GM18498 (cell line): Measurements from ENCODE around the gene CA12.
"Not testable (repeated sequence)": the region's sequence is repeated elsewhere in the genome, so short reads cannot be mapped to it uniquely, and the experiment has no call there.

ENCODE experiments used
- ATAC-seq: cut with Tn5 transposase; IDR thresholded peaks from one replicate; pipeline ENCODE4 v1.9.1; 2021; ENCODE audit warnings: mild to moderate bottlenecking, moderate library complexity; ENCODE audit not compliant: unreplicated experiment

The CA12 gene

GRCh38 chr15:63339836-63340235, 41.8 kb downstream of the CA12 start:
- ATAC-seq = no peak

- ATAC-seq = no peak
These were observed 42.5 kb downstream of the CA12 start for GRCh38 chr15:63339006-63339766.

DNA sequence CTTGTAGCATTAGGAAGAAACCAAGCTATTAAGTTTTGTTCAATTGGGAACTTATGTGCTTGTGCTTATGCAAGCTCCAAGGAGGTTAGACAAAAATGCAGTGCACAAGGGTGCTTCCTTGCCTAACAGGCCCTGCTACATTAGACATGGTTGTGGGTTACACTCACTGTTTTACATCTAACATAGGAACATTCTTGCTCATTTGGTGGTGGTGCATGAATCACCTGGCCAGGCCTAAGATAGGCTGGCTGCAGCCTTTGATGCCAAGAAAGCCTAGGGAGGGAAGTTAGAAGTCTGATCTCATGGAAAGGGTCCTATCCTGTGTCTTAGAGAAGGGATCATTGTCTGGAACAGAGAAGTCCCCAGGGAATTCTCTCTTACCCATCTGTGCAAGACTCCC, 43.5 kb downstream of the CA12 start:
- ATAC-seq = no peak

- no peak for ATAC-seq
These were observed 44.6 kb downstream of the CA12 start for GRCh38 chr15:63337046-63337445.

GRCh38 chr15:63335543-63336240, 46.0 kb downstream of the CA12 start:
- ATAC-seq = no peak

DNA sequence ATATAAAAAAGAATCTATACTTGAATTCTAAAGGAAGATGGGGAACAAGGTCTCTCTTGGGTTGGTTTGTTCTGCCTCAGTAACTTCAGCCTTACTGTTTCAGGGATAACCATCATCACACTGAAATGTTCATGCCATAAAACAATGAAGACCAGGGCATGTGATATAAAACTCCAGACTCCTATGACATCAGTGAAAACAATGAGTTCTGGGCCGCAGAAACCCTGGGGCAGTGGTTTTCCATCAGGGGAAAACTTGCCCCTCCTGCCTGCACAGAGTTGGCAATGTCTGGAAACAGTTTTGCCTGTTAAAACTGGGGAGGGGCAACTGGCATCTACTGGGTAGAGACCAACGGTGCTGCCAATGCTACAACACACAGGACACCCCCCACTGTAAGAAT, 46.8 kb downstream of the CA12 start:
- no peak for ATAC-seq

DNA sequence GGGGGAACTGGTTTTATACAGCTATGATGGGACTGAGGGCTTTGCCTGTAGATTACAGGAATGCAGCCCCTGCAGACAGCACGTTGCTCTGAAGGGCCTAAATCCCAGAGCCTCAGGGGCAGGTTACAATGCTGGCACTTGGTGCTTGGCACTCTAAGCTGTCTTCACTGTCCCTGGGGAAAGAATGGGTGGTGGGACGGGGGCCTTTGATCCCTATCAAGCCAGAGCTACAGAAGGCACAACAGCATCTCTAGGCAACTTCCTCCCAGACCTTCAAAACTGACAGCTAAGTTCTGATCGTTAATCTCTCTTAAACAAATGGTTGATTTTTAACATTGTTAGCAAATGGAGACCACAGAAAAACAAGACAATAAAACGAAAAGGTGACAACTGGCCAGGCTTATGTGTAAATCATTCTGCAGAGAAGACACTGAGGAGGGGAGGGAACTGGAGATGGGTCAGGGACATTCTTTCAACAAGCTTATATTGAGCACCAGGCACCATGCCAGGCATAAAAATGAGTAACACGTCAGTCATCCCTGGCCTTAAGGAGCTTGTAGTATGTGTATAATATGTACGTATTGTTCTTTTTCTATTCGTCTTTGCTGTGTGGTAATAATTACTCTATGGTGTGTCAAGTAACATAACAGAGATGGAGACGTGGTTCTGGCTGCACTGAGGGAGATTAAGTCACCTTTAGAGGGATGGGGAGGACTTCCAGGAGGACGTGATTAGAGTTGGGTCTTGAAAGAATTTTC, 49.1 kb downstream of the CA12 start:
- no peak for ATAC-seq

DNA sequence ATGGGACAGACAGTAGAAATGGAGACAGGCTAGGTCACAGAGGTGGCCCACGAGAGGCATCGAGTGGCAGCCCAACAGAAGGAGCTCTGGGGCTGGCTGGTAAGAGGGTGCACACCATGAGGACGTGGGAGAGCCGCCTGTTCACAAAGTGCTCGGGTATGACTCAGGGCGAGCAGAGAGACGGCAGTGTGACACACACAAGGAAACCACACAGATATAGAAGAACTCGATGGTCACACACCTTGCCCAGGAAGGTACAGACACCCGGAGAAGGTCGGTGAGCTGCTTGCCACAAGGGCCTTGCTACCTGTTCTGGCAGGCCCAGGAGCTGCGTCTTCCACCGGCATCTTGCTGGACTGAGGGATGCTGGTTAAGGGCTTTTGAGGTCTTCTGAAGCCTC, 50.2 kb downstream of the CA12 start:
- no peak for ATAC-seq

GRCh38 chr15:63330926-63331325, 50.7 kb downstream of the CA12 start:
- ATAC-seq = no peak

DNA sequence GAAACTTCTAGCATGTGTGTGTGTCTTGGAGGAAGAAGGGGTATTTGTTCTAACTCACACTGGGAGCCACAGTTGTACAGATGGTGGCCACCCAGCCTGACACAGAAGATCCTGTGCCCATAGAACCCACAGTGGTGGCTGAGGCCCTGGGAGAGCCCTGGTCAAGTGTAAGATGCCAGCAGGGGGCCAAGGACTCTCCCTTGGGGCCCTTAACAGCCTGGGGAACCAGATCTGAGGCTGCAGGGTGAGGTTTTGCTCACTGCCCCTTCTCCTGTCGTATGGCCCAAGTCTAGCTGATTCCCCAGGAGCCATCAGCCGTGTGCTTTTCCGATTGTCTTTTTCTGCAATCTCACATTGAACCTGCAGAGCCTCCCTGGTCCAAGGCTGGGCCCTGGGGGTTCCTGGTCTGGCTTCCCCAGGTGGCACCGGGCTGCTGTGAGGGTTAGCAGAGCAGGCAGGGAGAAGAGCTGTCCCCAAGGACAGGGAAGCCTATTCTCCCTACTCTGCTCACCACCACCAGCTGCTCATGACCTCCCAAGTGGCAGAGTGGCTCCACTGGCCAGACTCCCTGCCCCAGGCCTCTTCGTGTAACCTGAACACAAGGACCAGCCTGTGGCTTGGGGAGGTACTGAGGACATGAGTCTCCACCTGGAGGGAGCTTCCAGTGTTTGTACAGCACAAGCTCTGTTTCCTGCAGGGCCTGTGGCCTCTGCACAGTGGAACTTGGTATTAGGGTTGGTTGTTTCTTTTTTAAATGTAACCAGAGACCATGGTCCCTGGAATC, 51.9 kb downstream of the CA12 start:
- no peak for ATAC-seq

DNA sequence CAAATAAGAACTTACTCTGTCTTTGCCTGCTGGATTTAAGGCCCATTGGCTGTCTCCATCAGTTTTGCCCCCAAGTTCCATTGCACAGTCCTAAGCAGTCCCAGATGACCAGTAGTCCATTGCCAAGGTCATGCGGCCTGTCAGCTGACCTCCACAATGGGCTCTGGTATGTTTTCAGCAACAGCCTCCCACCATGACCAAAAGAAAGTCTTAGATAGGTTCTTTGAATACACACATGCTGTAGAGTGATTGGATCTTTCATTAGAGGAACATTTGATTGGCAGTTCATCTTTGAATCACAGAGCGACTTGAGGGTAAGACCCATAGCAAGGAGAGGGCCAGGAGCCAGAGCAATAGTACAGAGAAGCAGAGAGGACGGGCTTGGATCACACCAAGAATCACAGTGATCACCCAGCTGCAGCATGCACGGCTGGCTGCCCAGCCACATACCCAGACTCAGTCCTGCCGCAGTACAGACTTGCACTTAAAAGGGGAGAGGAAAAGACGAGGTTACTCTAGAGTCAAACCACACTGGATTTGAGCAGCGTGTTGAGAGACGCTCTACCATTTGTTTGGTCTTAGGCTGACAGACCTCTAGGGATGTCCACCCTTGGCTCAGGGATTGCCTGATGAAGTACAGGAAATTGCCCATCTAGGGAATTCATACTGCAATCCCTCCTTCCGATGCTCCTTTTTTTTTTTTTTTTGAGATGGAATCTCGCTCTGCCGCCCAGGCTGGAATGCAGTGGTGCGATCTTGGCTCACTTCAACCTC, 53.8 kb downstream of the CA12 start:
- ATAC-seq = no peak

GRCh38 chr15:63324770-63325169, 56.9 kb downstream of the CA12 start:
- ATAC-seq = no peak

DNA sequence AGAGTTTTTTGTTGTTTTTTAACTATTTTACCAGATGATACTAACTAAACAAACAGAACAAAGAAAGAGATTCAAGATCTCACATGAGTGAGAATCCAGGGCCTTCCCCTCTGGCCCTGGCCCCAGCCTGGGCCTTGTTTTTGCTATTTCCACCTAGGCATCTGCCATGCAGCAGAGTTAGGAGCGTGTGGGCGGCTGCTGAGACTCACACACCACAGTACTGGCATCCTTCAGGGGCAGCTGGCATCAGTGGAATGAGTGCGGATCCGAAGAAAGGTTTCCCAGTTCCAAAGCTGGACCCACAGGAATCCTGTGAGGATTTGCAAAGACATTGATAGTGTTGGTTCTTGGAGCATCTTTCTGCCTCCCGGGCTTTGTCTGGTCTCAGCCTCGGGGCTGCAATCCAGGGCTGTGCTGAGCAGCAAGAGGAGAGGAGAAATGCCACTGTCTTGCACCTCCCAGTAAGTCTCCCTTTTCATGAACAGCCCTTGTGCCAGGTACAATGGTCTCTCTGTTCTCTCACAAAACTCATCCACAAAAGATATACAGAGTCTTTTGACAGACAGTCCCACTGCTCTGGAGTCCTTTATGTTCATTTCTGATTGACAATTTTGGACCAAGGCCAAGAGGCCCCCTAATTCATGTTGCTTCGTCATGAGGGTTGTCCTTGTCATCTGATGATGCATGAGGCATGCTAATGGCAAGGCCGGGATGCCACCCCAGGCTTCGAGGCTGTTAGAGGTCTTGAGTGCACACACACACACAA, 57.7 kb downstream of the CA12 start:
- no peak for ATAC-seq

GRCh38 chr15:63322541-63322940, 59.1 kb downstream of the CA12 start:
- no peak for ATAC-seq

GRCh38 chr15:63321462-63321861, 60.2 kb downstream of the CA12 start:
- no peak for ATAC-seq

DNA sequence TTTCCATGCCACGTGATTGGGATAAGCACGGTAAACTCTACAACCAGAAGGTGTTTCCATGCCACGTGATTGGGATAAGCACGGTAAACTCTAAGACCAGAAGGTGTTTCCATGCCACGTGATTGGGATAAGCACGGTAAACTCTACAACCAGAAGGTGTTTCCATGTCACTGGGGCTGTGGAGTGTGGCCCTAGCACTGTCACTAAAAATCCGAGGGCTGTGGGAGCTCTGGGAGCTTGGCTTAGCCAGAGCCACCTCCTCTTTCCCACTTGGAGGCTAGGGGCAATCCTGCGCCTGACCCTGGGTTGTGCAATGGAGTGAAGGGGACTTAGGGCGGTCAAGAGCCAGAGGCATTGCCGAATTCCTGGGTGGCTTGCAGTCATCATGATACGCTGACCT, 60.7 kb downstream of the CA12 start:
- ATAC-seq = not testable (repeated sequence)

- ATAC-seq = not testable (repeated sequence)
These were observed 61.2 kb downstream of the CA12 start for GRCh38 chr15:63320446-63320845.

DNA sequence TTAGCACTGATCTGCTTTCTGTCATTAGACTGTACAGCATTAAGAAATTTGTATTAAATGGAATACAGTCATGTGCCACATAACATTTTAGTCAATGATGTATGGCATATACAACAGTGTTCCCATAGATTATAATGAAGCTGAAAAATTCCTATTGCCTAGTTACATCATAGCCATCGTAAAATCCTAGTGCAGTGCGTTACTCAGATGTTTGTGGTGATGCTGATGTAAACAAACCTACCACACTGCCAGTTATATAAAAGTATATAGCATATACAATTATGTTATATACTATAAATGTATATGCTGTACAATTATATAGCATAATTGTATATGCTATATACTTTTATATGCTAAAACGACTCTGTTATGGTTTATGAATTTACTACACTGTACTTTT, 62.6 kb downstream of the CA12 start:
- ATAC-seq = no peak

- ATAC-seq = no peak
These were observed 63.3 kb downstream of the CA12 start for GRCh38 chr15:63318344-63318743.

DNA sequence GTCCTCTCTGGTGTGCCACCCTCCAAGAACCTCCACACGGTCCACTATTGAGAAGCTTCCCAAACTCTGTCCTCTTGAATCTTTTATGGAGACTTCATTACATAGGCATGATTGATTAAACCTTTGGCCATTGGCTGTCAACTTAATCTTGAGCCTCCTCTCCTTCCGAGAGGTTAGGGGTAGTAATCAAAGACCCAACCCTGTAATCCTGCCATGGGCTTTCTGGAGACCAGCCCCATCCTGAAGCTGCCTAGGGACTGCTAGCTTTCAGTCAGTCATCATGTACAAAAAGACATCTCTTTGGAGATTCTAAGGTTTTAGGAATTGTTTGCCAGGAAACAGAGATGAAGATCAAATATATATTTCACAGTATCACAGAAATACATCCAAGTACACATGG, 67.2 kb downstream of the CA12 start:
- ATAC-seq = no peak
